Activated naive CD8-positive, alpha-beta T cell treated with anti-CD3 and anti-CD28 coated beads, Interleukin-2, amount 50 U/mL, for 24 hours (primary cell): Measurements from ENCODE around the gene CAMKMT.
"Not testable (repeated sequence)": the region's sequence is repeated elsewhere in the genome, so short reads cannot be mapped to it uniquely, and the experiment has no call there.

ENCODE experiments used
- ATAC-seq: fragments of 150-1000 bp; cut with Tn5 transposase; one replicate; pipeline ENCODE4 v1.10.0; 2021
- DNase-seq: peaks from one replicate; pipeline ENCODE4 v3.0.0; 2021
- H3K27ac Mint-ChIP-seq: one replicate; pipeline ENCODE4 v1.8.0; 2021; ENCODE audit warnings: mild to moderate bottlenecking, mixed read lengths
- H3K27me3 Mint-ChIP-seq: one replicate; pipeline ENCODE4 v1.8.0; 2021; ENCODE audit warnings: mixed read lengths
- H3K36me3 Mint-ChIP-seq: one replicate; pipeline ENCODE4 v1.8.0; 2021; ENCODE audit warnings: low read depth, mixed read lengths
- H3K4me1 Mint-ChIP-seq: one replicate; pipeline ENCODE4 v1.8.0; 2021; ENCODE audit warnings: mixed read lengths
- H3K4me3 Mint-ChIP-seq: one replicate; pipeline ENCODE4 v1.8.0; 2021; ENCODE audit warnings: mild to moderate bottlenecking, moderate library complexity, mixed read lengths
- H3K9me3 Mint-ChIP-seq: one replicate; pipeline ENCODE4 v1.8.0; 2021; ENCODE audit warnings: mixed read lengths

The CAMKMT gene

DNA sequence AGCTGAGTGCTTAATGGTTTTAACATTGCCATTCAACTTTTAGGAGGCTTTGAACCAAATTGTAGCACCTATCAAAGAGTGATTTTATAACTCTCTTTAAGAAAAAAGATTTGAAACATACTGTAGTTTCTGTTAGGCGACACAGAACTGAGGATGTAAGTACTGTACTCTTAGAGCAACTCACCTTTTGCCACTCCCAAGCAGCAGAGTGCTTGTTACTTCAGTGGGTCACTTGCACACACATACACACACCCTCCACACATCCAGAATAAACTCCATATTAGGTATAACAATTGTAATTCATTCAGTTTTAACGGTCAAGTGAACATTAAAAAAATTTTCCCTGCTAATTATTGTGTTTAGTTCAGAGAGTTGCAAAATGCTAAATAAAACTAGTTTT, 118.3 kb downstream of the CAMKMT start:
- no peak overlapping the region for H3K27ac Mint-ChIP-seq
- no peaks in the 10 kb centered on the region for H3K9me3 Mint-ChIP-seq

DNA sequence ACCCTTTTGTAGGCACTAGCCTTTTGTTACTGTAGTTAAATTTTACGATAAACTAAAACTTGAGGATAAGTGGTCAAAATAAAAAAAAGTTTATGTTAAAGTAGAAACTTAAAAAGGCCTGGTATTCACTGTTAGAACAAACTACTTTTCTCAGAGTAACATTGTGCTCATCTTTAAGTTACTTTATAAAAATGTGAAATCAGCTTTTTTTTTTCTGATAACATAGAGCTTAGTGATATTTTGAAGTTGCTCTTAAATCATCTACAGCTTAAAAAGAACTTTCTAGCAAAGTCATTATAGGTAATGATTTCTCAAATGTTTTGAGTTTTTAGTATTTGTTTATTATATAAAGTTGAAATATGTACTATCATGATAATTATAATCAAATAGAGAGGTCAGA, 125.3 kb downstream of the CAMKMT start:
- no peak for ATAC-seq
- peaks cover 4% of the 10 kb centered on the region for H3K36me3 Mint-ChIP-seq

More for the DNA sequence above, 118.3 kb downstream of the CAMKMT start:
- no peak for DNase-seq
- peaks cover 2% of the 10 kb centered on the region for H3K36me3 Mint-ChIP-seq
- ATAC-seq = no peak
- peaks cover 4% of the 10 kb centered on the region for H3K4me1 Mint-ChIP-seq
- H3K4me3 Mint-ChIP-seq = no peak overlapping the region
- no peaks in the 10 kb centered on the region for H3K27me3 Mint-ChIP-seq

DNA sequence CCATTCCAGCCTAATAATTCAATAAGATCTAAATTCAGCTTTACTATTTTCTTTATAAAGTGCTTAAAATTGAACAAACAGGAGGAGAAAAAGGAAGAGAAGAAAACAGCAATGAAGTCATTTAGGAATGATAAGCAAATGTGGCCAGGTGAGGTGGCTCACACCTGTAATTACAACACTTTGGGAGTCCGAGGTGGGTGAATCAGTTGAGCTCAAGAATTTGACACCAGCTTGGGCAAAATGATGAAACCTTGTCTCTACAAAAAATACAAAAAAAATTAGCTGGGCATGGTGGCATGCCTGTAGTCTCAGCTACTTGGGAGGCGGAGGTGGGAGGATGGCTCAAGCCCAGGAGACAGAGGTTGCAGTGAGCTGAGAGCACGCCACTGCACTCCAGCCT, 129.0 kb downstream of the CAMKMT start:
- H3K27ac Mint-ChIP-seq = no peak overlapping the region
- no peaks in the 10 kb centered on the region for H3K9me3 Mint-ChIP-seq
- H3K4me3 Mint-ChIP-seq = no peak overlapping the region
- no peaks in the 10 kb centered on the region for H3K27me3 Mint-ChIP-seq
- peaks cover 3% of the 10 kb centered on the region for H3K36me3 Mint-ChIP-seq
- no peaks in the 10 kb centered on the region for H3K4me1 Mint-ChIP-seq
- ATAC-seq (no peak), DNase-seq (no peak)

More for the DNA sequence above, 125.3 kb downstream of the CAMKMT start:
- Mint-ChIP-seq H3K4me3 (no peak overlapping the region), H3K27ac (no peak overlapping the region), H3K27me3 (no peaks in the 10 kb centered on the region), H3K9me3 (no peaks in the 10 kb centered on the region), H3K4me1 (no peaks in the 10 kb centered on the region)
- no peak for DNase-seq

DNA sequence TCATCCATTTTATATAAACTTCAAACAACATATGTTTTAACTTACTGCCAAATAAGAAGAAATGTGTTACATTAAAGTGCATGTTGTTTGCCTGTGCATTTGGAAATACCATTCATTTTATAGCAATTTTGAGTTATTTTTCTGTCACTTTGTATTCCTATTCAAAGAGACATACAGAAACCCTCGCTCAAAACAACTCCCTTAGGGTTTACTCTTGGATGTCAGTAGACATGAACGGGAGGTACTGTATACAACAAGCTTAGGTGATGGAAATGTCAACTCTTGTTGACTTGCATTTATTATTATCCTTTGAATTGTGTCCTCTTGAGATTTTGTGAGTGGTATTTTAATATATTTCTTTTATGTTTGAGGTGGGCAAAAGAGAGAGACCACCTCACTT, 132.3 kb downstream of the CAMKMT start:
- ATAC-seq = no peak
- Mint-ChIP-seq H3K9me3 (no peaks in the 10 kb centered on the region), H3K4me3 (no peak overlapping the region), H3K36me3 (peaks cover 3% of the 10 kb centered on the region), H3K4me1 (no peaks in the 10 kb centered on the region), H3K27ac (no peak overlapping the region), H3K27me3 (no peaks in the 10 kb centered on the region)
- DNase-seq = no peak

DNA sequence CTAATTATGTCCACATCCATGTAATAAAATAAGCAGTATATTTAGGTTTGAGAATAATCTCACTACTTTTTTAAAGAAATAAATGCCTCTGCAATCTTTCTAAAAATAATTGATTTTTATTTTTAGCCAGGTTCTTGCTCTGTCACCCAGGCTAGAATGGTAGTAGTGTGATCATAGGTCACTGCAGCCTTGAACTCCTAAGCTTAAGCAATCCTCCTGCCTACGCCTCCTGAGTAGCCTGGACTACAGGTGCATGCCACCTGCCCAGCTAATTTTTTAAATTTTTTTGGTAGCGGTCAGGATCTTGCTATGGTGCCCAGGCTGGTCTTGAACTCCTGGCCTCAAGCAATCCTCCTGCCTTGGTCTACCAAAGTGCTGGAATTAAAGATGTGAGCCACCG, 133.3 kb downstream of the CAMKMT start:
- H3K27me3 Mint-ChIP-seq = no peaks in the 10 kb centered on the region
- ATAC-seq = no peak

DNA sequence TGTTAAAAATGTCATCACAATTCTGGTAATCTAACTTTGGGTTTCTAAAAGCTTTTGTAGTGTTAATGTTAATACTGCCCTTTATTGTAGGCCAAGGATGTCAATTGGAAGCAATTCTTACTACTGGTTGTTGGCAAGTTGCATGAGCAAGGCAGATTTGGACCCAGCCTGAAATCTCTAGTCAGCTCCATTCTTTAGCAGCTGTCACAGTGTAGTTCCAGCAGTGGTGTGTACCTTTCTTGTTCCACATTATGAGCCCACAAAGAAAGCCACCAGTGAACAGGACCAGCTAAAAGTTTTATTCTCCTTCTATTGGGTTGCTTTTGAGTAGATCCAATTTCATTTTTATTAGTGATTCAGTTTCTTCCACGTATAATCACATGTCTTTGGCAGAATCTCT, 133.8 kb downstream of the CAMKMT start:
- no peaks in the 10 kb centered on the region for H3K4me1 Mint-ChIP-seq
- H3K27me3 Mint-ChIP-seq = no peaks in the 10 kb centered on the region
- ATAC-seq (no peak), DNase-seq (no peak)
- H3K36me3 Mint-ChIP-seq = peaks cover 2% of the 10 kb centered on the region
- H3K27ac Mint-ChIP-seq = no peak overlapping the region
- H3K9me3 Mint-ChIP-seq = no peaks in the 10 kb centered on the region
- H3K4me3 Mint-ChIP-seq = no peak overlapping the region

More for the DNA sequence above, 133.3 kb downstream of the CAMKMT start:
- H3K4me1 Mint-ChIP-seq = no peaks in the 10 kb centered on the region
- H3K9me3 Mint-ChIP-seq = no peaks in the 10 kb centered on the region
- no peak overlapping the region for H3K27ac Mint-ChIP-seq
- H3K36me3 Mint-ChIP-seq = peaks cover 3% of the 10 kb centered on the region
- H3K4me3 Mint-ChIP-seq = no peak overlapping the region
- DNase-seq = no peak

DNA sequence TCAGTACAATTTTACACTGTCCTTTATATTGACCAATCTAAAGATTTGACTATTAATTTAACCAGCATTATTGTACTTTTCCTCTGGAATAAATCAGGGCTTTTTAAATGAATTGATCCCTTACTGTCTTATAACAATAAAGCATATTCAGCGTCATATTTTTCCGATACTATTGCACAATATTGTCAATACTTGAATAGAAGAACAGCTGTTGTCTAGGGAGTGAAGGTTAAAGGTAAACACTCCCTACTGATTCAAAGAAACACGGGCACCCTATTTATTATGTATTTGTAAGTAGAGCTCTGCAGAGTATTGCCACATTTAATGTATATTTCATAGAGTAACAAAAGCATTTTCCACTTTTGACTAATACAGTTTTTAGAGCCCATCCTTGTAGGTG, 134.4 kb downstream of the CAMKMT start:
- Mint-ChIP-seq H3K36me3 (peaks cover 1% of the 10 kb centered on the region), H3K4me3 (no peak overlapping the region), H3K4me1 (no peaks in the 10 kb centered on the region)

DNA sequence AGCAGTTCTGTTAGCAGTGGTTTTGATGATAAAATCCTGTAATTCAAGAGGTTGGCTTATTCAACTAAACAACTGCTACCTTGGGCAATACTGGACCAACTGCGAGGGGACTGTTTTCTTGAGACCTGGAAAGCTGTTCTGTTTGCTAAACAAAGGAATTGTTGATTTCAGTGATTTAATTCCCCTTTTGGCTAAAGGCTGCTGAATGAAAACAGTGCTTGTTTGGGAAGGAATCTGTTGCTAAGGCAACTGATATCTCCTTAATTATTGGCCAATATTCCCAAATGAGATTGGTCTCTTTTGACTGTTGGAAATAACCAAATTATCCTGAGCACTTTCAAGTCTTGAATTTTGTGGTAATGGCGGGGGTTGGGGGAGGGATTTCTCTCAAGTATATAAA, 136.8 kb downstream of the CAMKMT start:
- H3K4me3 Mint-ChIP-seq = no peak overlapping the region
- H3K4me1 Mint-ChIP-seq = no peaks in the 10 kb centered on the region
- DNase-seq (no peak), ATAC-seq (no peak)
- peaks cover 8% of the 10 kb centered on the region for H3K36me3 Mint-ChIP-seq
- H3K27ac Mint-ChIP-seq = no peak overlapping the region
- H3K9me3 Mint-ChIP-seq = no peaks in the 10 kb centered on the region
- H3K27me3 Mint-ChIP-seq = no peaks in the 10 kb centered on the region

More for the DNA sequence above, 134.4 kb downstream of the CAMKMT start:
- DNase-seq = no peak
- Mint-ChIP-seq H3K9me3 (no peaks in the 10 kb centered on the region), H3K27me3 (no peaks in the 10 kb centered on the region), H3K27ac (no peak overlapping the region)
- ATAC-seq = no peak

DNA sequence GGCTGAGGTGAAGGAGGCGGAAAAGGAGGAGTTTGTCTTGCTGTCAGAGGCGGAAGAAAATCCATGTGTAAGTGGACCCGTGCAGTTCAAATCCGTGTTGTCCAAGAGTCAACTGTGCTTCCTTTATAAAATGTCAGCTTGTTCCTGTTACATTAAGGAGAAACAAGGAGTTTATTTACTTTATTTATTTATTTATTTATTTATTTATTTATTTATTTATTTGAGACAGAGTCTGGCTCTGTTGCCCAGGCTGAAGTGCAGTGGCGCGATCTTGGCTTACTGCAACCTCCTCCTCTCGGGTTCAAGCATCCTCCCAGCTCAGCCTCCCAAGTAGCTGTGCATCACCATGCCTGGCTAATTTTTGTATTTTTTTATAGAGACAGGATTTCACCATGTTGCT, 143.9 kb downstream of the CAMKMT start:
- not testable (repeated sequence) for H3K27me3 Mint-ChIP-seq, DNase-seq, H3K27ac Mint-ChIP-seq, H3K4me1 Mint-ChIP-seq, ATAC-seq, H3K4me3 Mint-ChIP-seq, H3K9me3 Mint-ChIP-seq
- peaks cover 15% of the 10 kb centered on the region for H3K36me3 Mint-ChIP-seq

DNA sequence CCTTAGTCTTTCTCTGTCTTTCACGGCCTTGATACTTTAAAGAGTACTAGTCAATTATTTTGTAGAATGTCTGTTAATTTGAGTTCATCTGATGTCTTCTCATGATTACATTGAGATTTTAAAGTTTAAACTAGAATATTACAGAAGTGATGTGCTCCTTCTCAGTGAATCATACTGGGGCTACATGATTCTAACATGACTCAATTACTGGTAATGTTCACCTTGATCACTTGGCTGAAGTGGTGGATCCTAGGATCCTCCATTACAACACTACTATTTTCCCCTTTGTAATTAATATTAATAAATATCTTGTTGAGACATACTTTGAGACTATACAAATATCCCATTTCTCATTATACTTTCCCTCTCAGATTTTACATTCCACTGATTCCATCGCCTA, 148.5 kb downstream of the CAMKMT start:
- H3K9me3 Mint-ChIP-seq = no peaks in the 10 kb centered on the region
- no peaks in the 10 kb centered on the region for H3K27me3 Mint-ChIP-seq
- DNase-seq = no peak
- no peak for ATAC-seq
- H3K4me1 Mint-ChIP-seq = no peaks in the 10 kb centered on the region
- H3K27ac Mint-ChIP-seq = no peak overlapping the region
- peaks cover 6% of the 10 kb centered on the region for H3K36me3 Mint-ChIP-seq
- H3K4me3 Mint-ChIP-seq = no peak overlapping the region

DNA sequence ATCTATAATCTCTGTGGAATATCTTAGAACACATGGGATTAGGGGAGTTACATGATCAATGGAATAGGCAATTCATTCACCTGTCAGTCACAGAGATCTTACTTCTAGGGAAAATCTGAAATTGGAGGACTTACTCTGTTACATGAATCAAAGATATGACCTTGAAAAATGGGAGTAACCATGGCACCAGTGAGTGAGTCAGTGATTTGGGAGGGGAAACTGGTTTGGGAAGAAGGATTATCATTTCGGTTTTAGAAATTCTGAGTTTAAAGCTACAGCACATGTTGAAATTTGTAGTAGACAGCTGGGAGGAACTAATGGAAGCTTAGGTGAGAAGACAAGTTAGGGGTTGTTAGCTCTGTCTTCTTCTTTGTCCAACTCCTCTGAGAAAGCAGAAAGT, 153.7 kb downstream of the CAMKMT start:
- H3K36me3 Mint-ChIP-seq = peaks cover 7% of the 10 kb centered on the region
- H3K4me1 Mint-ChIP-seq = no peaks in the 10 kb centered on the region
- peaks cover 11% of the 10 kb centered on the region for H3K9me3 Mint-ChIP-seq
- DNase-seq (no peak), ATAC-seq (no peak)
- H3K4me3 Mint-ChIP-seq = no peak overlapping the region
- no peaks in the 10 kb centered on the region for H3K27me3 Mint-ChIP-seq
- H3K27ac Mint-ChIP-seq = no peak overlapping the region

DNA sequence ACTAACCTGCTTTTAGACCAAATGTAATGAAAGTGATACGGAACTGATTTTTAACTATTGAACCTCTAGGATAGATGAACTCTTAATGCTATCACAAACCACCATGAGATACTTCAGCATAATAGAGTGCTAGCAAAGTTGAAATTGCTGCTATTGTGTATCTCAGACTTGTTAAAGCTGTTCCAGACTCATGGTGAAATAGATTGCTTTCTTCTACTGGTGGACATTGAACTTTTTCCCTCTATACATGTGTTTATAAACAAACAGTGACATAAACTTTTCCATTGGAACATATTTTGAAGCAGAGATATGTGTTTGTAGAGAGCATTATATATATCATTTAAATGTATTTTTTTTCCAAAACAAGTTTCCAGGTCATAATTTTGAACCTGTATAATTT, 157.3 kb downstream of the CAMKMT start:
- Mint-ChIP-seq H3K4me3 (no peak overlapping the region), H3K9me3 (peaks cover 24% of the 10 kb centered on the region), H3K27ac (no peak overlapping the region), H3K27me3 (no peaks in the 10 kb centered on the region), H3K36me3 (peaks cover 19% of the 10 kb centered on the region), H3K4me1 (no peaks in the 10 kb centered on the region)
- DNase-seq = no peak
- ATAC-seq = no peak

DNA sequence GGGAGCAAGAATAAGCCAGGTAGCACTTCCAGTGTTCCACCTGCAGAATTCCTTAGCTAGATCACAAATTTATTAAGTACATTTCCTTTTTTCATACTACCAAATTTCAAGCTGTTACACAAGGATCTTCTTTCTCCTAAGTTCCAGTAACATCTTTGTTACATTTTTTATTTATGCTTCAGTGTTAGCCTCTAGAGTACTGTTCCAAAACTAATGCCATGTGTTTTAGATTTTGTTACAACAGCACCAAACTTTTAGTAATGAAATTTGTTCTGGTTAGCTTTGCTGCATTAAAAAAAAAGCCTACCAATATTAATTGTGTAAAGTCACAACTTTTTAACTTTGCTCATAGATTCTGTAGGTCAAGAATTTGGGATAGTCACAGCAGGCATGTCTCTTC, 161.1 kb downstream of the CAMKMT start:
- Mint-ChIP-seq H3K4me3 (no peak overlapping the region), H3K36me3 (peaks cover 21% of the 10 kb centered on the region), H3K9me3 (peaks cover 24% of the 10 kb centered on the region), H3K4me1 (no peaks in the 10 kb centered on the region), H3K27ac (no peak overlapping the region), H3K27me3 (no peaks in the 10 kb centered on the region)
- ATAC-seq = no peak
- DNase-seq = no peak

DNA sequence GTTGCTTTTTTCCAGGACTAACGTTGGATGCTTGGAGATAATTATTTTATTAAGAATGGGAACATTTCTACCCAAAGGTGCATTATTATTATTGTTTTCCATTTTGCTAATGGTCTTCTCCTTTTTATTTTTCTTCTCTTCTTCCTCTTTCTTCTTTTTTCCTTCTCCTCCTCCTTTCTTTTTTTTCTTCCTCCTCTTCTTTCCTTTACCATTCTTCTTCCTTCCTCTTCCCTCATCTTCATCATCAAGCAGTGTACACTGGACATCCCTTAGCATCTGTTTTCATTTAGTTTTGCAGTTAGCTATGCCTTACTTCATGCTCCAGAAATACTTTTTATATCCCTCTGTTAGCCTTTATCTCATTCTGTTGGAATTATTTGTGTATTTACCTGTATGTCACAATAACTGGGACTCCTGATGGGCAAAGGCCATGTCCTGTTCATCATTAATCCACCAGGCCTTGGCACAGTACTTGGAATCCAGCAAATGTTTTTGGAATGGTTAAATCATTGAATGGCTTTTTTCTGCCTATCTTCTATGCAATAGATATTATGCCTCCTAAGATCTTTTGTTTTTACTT, 162.7 kb downstream of the CAMKMT start:
- H3K36me3 Mint-ChIP-seq = peaks cover 21% of the 10 kb centered on the region
- H3K9me3 Mint-ChIP-seq = peaks cover 19% of the 10 kb centered on the region
- no peaks in the 10 kb centered on the region for H3K4me1 Mint-ChIP-seq
- H3K27ac Mint-ChIP-seq = no peak overlapping the region
- ATAC-seq (no peak), DNase-seq (no peak)
- H3K27me3 Mint-ChIP-seq = no peaks in the 10 kb centered on the region
- H3K4me3 Mint-ChIP-seq = no peak overlapping the region

DNA sequence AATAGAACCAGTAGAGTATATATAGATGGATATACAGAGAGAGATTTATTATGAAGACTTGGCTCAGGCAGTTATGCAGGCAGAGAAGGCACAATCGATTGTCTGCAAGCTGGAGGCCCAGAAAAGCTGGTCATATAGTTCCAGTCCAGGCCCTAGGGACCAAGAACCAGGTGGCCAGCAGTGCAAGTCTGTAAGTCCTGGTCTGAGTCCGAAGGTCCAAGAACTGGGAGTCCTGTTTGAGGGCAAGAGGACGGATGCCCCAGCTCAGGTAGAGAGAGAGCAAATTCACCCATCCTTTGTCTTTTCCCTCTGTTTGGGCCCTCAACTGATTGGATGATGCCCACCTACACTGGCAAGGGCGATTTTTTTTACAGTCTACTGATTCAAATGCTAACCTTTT, 164.6 kb downstream of the CAMKMT start:
- ATAC-seq = no peak
- Mint-ChIP-seq H3K4me1 (no peaks in the 10 kb centered on the region), H3K27ac (no peak overlapping the region), H3K36me3 (peaks cover 11% of the 10 kb centered on the region), H3K4me3 (no peak overlapping the region), H3K27me3 (no peaks in the 10 kb centered on the region), H3K9me3 (peaks cover 9% of the 10 kb centered on the region)
- DNase-seq = no peak

DNA sequence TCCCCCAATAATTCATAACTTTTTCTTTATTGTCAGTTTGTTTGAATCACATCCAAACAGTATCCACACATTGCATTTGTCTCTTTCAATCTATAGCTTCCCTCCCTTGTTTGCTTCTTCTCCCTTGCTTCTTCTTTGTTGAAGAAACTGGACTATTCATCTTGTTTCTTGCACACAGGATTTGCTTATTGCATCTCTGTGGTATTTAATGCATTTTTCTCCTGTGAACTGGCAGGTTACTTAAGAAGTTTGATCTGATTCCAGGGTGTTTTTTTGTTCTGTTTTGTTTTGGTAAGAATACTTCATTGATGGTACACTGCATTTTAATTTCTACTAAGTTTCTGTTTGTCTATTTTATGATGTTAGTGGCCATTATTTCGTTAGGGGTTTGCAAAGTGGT, 166.8 kb downstream of the CAMKMT start:
- no peaks in the 10 kb centered on the region for H3K27me3 Mint-ChIP-seq
- peaks cover 2% of the 10 kb centered on the region for H3K9me3 Mint-ChIP-seq
- no peaks in the 10 kb centered on the region for H3K4me1 Mint-ChIP-seq
- no peak for ATAC-seq
- H3K4me3 Mint-ChIP-seq = no peak overlapping the region
- no peak for DNase-seq
- H3K27ac Mint-ChIP-seq = no peak overlapping the region
- peaks cover 8% of the 10 kb centered on the region for H3K36me3 Mint-ChIP-seq
